CD4-positive, alpha-beta T cell treated with Interleukin-15 for 1 hour (primary cell): ENCODE results near the gene P2RY1.

Experiments used
- DNase-seq: peaks from one replicate; pipeline ENCODE4 v3.0.0-alpha.2; 2020

Gene P2RY1, protein sequence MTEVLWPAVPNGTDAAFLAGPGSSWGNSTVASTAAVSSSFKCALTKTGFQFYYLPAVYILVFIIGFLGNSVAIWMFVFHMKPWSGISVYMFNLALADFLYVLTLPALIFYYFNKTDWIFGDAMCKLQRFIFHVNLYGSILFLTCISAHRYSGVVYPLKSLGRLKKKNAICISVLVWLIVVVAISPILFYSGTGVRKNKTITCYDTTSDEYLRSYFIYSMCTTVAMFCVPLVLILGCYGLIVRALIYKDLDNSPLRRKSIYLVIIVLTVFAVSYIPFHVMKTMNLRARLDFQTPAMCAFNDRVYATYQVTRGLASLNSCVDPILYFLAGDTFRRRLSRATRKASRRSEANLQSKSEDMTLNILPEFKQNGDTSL

DNA sequence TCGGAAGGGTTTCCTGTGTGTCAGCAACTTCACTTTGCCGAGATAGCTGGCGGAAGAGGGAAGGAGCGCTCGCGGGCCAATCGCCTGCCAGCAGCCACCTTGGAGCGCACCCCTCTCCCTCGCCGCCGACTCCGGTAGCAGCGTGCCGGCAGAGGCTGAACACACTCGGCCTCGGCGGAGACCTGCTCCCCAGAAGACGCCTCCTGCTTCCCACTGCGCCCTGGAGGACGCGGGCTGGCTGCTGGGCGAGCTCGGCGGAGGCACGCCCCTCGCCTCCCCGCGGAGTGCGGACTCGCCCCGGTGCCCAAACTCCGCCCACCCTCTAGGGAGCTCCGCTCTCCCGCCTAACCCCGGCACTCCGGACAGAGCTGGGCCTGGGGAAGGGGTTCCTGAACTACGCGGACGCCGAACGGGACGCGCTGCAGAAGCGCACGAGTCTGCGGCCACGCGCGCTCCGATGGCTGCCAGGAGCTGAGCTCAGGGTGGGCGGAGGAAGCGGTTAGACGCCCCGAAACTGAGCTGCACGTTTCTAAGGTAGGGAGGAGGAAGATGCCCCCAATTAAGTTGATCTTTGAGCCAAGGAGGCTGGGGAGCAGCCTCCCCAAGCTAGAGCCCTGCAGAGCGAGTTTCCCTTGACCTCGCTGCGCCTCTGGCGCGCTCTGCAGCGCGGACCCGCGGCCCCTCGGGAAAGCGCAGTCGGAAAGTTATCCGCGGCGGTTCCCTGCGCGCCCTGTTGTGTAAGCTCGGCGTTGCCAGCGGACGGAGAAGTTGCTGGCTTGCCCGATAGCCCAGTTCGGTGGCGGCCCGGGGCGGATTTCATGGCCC is at the start of gene P2RY1:
Gene P2RY1, plus strand, starts transcription at position 356 of the 825 bp plus-strand sequence. CDS start 652 bp downstream, outside the sequence.
- DNase-seq = peak; percentile 42

DNA sequence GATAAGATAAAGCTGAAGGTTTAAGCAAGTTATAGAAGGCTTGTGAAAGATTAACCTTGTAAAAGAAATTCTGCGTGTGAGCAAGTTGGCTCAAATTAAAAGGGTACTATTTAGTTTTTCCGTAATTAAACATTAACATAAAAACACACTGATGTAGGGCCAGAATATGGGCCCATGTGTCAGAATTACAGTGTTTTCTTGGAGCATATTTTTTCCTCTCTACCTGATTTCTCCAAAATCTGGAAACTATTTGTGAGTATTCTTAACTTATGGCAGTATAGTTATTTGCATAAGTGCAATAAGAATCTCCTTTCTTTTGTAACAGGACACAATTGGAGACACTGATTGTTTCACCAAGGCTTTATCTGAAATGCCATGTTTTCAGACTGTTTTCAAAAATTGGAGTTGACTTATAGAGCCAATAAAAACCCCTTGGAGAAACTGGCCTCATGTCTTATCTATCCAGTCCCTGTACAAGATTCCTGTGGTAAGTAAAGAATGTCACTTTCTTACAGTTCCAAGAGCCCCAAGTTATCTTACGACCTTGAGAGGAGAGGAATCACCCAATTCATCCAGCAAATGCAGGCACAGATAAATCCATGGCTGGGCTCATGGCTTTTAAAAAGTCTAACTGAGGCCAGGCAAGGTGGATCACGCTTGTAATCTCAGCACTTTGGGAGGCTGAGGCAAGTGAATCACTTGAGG is 47.8 kb upstream of the P2RY1 start:
- no peak for DNase-seq

DNA sequence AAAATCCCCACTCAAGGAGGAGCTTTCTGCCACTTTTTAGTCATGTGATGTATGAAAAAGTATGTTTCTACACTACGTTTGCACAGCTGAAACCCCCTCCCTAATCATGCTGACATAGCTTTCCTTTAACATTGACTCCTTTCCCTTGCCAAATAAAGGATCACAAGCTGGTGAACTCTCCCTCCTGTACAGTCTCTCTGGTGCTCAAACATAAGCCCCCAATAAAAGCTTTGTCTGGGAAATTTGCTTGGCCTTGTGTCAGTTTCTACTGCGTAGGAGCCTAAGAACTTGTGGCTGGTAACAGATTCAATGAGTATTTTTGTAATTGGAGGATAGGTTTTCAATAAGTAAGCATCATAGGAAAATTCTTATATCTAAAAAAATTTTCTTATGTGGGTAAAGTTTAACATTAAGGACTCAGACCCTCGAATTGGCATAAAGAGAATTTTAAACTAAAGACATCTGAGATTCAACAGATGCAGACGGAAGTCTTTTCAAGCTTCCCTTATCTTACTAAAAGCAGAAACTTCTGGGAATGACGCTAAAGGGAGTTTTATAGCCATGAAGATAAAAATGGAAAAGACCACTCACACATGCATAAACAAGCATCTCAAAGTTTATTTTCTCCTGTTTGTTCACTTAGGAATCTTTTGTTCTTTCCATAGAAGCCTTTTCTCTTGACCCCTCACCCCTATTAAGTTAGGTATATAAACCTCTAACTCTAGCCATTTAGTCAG is 44.1 kb upstream of the P2RY1 start:
- no peak for DNase-seq

DNA sequence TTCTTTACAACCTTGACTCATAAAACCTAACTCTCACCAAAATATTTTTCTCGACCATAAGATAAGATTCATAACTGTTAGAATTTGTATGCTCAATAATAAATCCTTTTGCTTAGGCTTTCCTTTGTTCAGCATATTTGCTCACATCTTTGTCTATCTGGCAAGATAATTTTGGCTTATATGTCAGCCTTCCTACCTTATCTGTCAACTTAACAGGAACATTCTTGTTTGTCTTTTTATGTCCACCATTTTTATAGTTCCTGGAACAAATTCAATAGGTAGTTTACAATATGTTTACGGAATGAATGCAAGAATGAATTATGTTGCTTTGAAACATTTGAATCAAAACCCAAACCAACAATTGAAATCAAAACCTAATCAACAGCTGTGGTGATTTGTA is 41.0 kb upstream of the P2RY1 start:
- no peak for DNase-seq

GRCh38 chr3:152797751-152798432 is 37.0 kb upstream of the P2RY1 start:
- DNase-seq = no peak

- no peak for DNase-seq
Measured at GRCh38 chr3:152811974-152812760, 22.8 kb upstream of the P2RY1 start.

- DNase-seq = no peak
Measured at GRCh38 chr3:152817400-152817799, 17.5 kb upstream of the P2RY1 start.

DNA sequence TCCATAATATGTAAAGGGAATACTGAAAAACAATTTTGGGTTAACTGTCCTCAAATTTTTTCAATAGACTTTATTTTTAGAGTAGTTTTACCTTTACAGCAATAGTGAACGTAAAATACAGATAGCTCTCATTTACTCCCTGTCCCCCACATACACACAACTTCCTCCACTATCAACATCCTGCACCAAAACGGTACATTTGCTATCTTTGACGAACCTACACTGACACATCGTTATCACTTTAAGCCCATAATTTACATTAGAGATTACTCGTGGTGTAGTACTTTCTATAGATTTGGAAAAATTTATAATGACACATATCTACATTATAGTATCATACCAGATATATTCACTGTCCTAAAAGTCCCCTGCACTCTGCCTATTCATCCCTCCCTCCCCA is 16.9 kb upstream of the P2RY1 start:
- DNase-seq = no peak

GRCh38 chr3:152823173-152823572 is 11.8 kb upstream of the P2RY1 start:
- DNase-seq = no peak

DNA sequence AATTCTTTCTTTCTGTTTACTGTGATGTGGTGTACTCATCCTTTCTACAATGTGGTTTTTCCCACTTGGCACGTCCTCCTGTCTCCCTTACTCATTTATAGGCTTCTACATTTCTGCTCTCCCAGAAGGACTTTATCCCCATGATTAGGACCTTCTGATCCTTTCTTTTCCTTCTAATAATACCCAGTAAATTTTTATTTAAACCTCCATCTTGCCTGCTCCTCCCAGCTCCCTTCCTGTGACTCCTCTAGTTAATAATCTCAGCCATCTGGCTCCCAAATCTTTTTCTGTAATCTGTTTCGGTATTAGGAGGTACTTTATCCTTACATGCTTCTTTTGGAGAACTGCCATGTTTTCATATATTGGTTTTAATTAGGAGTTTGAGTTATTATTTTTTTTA is 11.2 kb upstream of the P2RY1 start:
- DNase-seq = no peak

DNA sequence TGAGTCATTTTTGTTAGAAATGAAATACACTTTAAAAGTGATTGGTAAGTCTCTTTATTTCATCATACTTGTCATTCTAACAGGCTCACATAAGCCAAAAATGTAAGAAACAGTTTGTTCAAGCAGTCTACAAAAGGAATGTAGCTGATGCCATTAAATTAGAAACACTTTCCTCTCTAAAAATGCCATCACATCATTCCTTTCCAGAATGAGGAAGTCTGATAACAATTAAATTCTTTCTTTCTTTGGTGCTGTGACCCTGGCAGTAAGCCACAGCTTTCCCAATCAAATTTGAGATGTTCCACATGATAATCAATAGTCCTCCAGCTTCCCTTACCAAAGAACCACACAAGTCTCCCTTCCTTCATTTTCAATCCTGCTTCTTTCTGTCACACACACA is 9.4 kb upstream of the P2RY1 start:
- no peak for DNase-seq

- DNase-seq = no peak
Measured at GRCh38 chr3:152826476-152826875, 8.5 kb upstream of the P2RY1 start.

- DNase-seq = no peak
Measured at GRCh38 chr3:152827313-152827712, 7.6 kb upstream of the P2RY1 start.

DNA sequence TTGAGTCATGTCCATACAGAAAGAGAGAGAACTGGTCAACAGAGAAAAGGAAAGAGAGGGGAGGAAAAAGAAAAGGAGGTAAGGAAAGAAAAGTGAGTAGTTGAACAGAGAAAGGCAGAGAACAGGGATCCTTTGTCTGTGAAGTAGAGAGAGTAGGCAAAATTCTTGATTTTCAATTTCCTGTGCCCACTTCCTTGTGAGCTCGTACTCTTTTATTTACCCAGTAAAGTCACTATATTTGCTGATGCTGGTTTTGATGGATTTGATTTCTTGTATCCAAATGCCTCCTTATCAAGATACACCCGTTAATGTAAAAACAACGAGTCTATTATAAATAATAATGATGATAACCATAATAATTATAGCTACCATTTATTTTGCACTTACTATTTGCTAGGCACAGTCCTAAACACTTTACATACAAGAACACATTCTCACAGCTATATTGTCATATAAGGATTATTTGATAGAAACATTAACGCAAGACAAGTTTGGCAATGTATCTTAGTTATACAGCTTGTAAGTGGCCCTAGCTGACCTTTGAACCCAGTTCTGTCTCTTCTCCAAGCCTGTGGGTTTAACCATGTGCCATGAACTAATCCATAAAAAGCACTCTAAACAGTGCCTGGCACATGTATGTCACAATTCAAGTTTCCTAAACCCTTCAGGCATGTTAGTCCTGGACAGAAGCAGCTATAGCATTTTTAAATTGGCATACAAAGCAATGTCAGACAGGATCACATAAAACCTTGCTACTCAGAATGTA is 6.7 kb upstream of the P2RY1 start:
- DNase-seq = no peak

GRCh38 chr3:152830245-152830644 is 4.7 kb upstream of the P2RY1 start:
- DNase-seq = no peak

- no peak for DNase-seq
Measured at GRCh38 chr3:152832046-152832445, 2.9 kb upstream of the P2RY1 start.

DNA sequence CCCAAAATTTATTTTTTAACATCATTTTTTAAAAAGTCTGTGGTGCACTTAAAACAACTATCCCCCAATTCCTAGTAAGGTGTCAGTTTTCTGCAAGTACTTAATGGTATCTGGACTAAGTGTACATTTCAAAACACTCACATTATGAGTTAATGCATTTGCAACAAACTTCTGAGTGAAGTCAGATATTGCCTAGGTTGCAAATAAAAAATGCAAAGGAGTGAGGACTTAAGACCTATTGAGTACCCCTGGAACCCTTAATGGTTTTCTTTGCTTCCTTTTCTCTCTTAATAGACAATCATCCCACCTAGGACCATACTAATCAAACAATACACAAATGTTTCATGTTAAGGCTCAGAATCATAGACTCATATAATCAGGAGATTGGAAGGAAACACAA is 1.8 kb upstream of the P2RY1 start:
- no peak for DNase-seq

DNA sequence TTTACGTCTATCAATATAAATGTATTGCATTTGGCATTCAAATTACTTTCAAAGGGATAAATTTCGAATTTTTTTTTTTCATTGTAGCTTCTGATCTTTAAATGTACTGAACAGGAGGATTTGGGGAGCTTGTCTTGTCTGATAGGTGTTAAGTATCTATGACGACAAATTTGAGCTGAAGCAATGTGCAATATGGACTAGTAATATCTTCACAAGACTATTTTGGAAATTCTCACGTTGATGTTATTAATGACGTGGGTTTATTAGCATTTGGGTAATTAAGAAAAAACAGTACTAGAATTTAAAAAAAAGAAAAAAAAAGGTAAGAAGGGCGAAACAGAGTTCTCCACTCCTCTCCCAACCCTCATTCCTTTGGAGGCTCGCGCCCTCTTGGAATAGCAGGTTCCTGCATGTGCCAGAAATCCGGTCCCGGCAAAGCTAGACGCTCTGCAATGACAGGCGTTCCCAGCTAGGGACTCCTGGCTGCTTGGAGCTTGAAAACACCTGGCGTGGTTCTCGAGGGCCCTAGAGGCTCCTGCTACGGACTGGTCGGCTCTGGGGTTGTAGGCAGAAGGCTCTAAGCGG is 648 bp upstream of the P2RY1 start:
- no peak for DNase-seq

GRCh38 chr3:152835601-152836102 is 721 bp downstream of the P2RY1 start:
- DNase-seq = no peak

DNA sequence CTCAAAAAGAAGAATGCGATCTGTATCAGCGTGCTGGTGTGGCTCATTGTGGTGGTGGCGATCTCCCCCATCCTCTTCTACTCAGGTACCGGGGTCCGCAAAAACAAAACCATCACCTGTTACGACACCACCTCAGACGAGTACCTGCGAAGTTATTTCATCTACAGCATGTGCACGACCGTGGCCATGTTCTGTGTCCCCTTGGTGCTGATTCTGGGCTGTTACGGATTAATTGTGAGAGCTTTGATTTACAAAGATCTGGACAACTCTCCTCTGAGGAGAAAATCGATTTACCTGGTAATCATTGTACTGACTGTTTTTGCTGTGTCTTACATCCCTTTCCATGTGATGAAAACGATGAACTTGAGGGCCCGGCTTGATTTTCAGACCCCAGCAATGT is 1.3 kb downstream of the P2RY1 start:
- no peak for DNase-seq
